Activated naive CD4-positive, alpha-beta T cell treated with anti-CD3 and anti-CD28 coated beads for 36 hours (primary cell): ENCODE measurements around the gene PAK1IP1. TPM values are rescaled to one million over a fixed set of nuclear protein-coding genes. Genes with fewer than 3 reads are reported as not detected.
A peak's percentile ranks its signal among the peaks of the same experiment; 100 is the strongest.
"Not testable (repeated sequence)": the region's sequence is repeated elsewhere in the genome, so short reads cannot be mapped to it uniquely, and the experiment has no call there.

ENCODE experiments used
- CTCF ChIA-PET: fragments of 350-600 bp; sonication (Branson Sonifier 250); formaldehyde crosslinking; loops from one replicate; lab custom pipeline; 2021; ENCODE audit warnings: antibody characterized with exemption; lab: Charles Lee
- DNase-seq: peaks from one replicate; pipeline ENCODE4 v3.0.0-alpha.2; 2020
- H3K27ac Mint-ChIP-seq: one replicate; pipeline ENCODE4 v1.8.0; 2021; ENCODE audit warnings: mild to moderate bottlenecking, mixed read lengths
- H3K27me3 Mint-ChIP-seq: one replicate; pipeline ENCODE4 v1.8.0; 2021; ENCODE audit warnings: low read depth, mixed read lengths
- H3K36me3 Mint-ChIP-seq: one replicate; pipeline ENCODE4 v1.8.0; 2021; ENCODE audit warnings: low read depth, mixed read lengths
- H3K4me1 Mint-ChIP-seq: one replicate; pipeline ENCODE4 v1.8.0; 2021; ENCODE audit warnings: low read depth, mixed read lengths
- H3K4me3 Mint-ChIP-seq: one replicate; pipeline ENCODE4 v1.8.0; 2021; ENCODE audit warnings: mild to moderate bottlenecking, moderate library complexity, mixed read lengths
- H3K9me3 Mint-ChIP-seq: one replicate; pipeline ENCODE4 v1.8.0; 2021; ENCODE audit warnings: mixed read lengths
- intact Hi-C: fragments of 100-400 bp; cut with micrococcal nuclease; formaldehyde crosslinking; loops from one replicate; pipeline ENCODE4 v1.15.1; 2023
- total RNA-seq, 2 experiments: library from RNA; stranded (reverse); gene quantifications; one replicate each; pipeline ENCODE4 v1.2.3, GENCODE V29; 2021

Gene PAK1IP1
- 10 to 100 TPM; 28.6 to 29.2 TPM for total RNA-seq

- H3K4me1 Mint-ChIP-seq = peaks cover 40% of the 10 kb centered on the region
- peaks cover 2% of the 10 kb centered on the region for H3K9me3 Mint-ChIP-seq
- peak within 1 kb of the TSS; percentile 97 for H3K4me3 Mint-ChIP-seq
- intact Hi-C loops = loop anchor here (1.0 to 5.0 kb wide), 11 partner anchors 9 to 843 kb away; partner anchors contain the start of genes MAK, SMIM13, TMEM14B and TMEM14C
- peaks cover 21% of the 10 kb centered on the region for H3K36me3 Mint-ChIP-seq
- DNase-seq = peak; percentile 94
- peak within 1 kb of the TSS; percentile 98 for H3K27ac Mint-ChIP-seq
- no peaks in the 10 kb centered on the region for H3K27me3 Mint-ChIP-seq
- CTCF ChIA-PET = interaction anchor here (0.7 to 1.6 kb wide), 3 partner anchors 26 to 62 kb away, joined by 3 to 12 read pairs (median 4); no protein-coding TSS in a partner anchor
Measured at GRCh38 chr6:10694302-10695085, at the start of gene PAK1IP1, which contains the start of gene C6orf52. PAK1IP1 (plus strand) TSS chr6:10694972; CDS start chr6:10694986, 14 bp downstream. C6orf52 (minus strand) TSS chr6:10694616; CDS start chr6:10687550, 7,066 bp downstream.

GRCh38 chr6:10655508-10656055 lies 39.2 kb upstream of the PAK1IP1 start:
- Mint-ChIP-seq H3K9me3 (no peaks in the 10 kb centered on the region), H3K36me3 (no peaks in the 10 kb centered on the region), H3K4me1 (peaks cover 15% of the 10 kb centered on the region), H3K4me3 (peak overlapping the region; percentile 9), H3K27ac (no peak overlapping the region), H3K27me3 (peaks cover 28% of the 10 kb centered on the region)
- CTCF ChIA-PET = interaction anchor here (1.0 kb wide), 1 partner anchor 144 kb away, joined by 3 read pairs; no protein-coding TSS in a partner anchor
- intact Hi-C loops = loop anchor here (2.0 kb wide), 2 partner anchors 29 to 39 kb away; partner anchors contain the start of genes C6orf52 and PAK1IP1
- peak; percentile 63 for DNase-seq

GRCh38 chr6:10658910-10659698 lies 35.7 kb upstream of the PAK1IP1 start:
- peaks cover 15% of the 10 kb centered on the region for H3K4me1 Mint-ChIP-seq
- intact Hi-C loops = no loop called here
- CTCF ChIA-PET = interaction anchor here (0.6 kb wide), 2 partner anchors 36 to 1675 kb away, joined by 4 to 5 read pairs; no protein-coding TSS in a partner anchor
- peak overlapping the region; percentile 46 for H3K4me3 Mint-ChIP-seq
- no peak for DNase-seq
- no peaks in the 10 kb centered on the region for H3K9me3 Mint-ChIP-seq
- no peaks in the 10 kb centered on the region for H3K36me3 Mint-ChIP-seq
- peaks cover 17% of the 10 kb centered on the region for H3K27me3 Mint-ChIP-seq
- H3K27ac Mint-ChIP-seq = no peak overlapping the region

- Mint-ChIP-seq H3K27me3 (peaks cover 16% of the 10 kb centered on the region), H3K4me1 (peaks cover 15% of the 10 kb centered on the region), H3K27ac (no peak overlapping the region), H3K4me3 (peak overlapping the region; percentile 46), H3K36me3 (no peaks in the 10 kb centered on the region), H3K9me3 (no peaks in the 10 kb centered on the region)
- DNase-seq = no peak
- intact Hi-C loops = no loop called here
- CTCF ChIA-PET = interaction anchor here (0.6 kb wide), 2 partner anchors 37 to 1676 kb away, joined by 4 to 5 read pairs; no protein-coding TSS in a partner anchor
Measured at GRCh38 chr6:10659699-10660348, 34.9 kb upstream of the PAK1IP1 start.

- Mint-ChIP-seq H3K27me3 (peaks cover 11% of the 10 kb centered on the region), H3K4me3 (peak overlapping the region; percentile 43)
- H3K9me3 Mint-ChIP-seq, H3K27ac Mint-ChIP-seq, H3K4me1 Mint-ChIP-seq, DNase-seq, CTCF ChIA-PET, intact Hi-C loops, H3K36me3 Mint-ChIP-seq: not testable (repeated sequence)
Measured at GRCh38 chr6:10660431-10661191, 34.2 kb upstream of the PAK1IP1 start.

- H3K27ac Mint-ChIP-seq = no peak overlapping the region
- intact Hi-C loops = no loop called here
- peaks cover 18% of the 10 kb centered on the region for H3K27me3 Mint-ChIP-seq
- CTCF ChIA-PET = no interaction called here
- no peak for DNase-seq
- no peak overlapping the region for H3K4me3 Mint-ChIP-seq
- no peaks in the 10 kb centered on the region for H3K36me3 Mint-ChIP-seq
- peaks cover 5% of the 10 kb centered on the region for H3K4me1 Mint-ChIP-seq
- H3K9me3 Mint-ChIP-seq = peaks cover 9% of the 10 kb centered on the region
Measured at GRCh38 chr6:10662207-10662606, 32.6 kb upstream of the PAK1IP1 start.

GRCh38 chr6:10662742-10663141 lies 32.0 kb upstream of the PAK1IP1 start:
- no peak overlapping the region for H3K4me3 Mint-ChIP-seq
- no peak for DNase-seq
- peaks cover 9% of the 10 kb centered on the region for H3K9me3 Mint-ChIP-seq
- intact Hi-C loops = no loop called here
- H3K27me3 Mint-ChIP-seq = peaks cover 18% of the 10 kb centered on the region
- CTCF ChIA-PET = no interaction called here
- no peaks in the 10 kb centered on the region for H3K36me3 Mint-ChIP-seq
- H3K27ac Mint-ChIP-seq = no peak overlapping the region
- H3K4me1 Mint-ChIP-seq = peaks cover 5% of the 10 kb centered on the region

- H3K4me3 Mint-ChIP-seq, H3K27ac Mint-ChIP-seq, H3K36me3 Mint-ChIP-seq, H3K9me3 Mint-ChIP-seq, DNase-seq, H3K4me1 Mint-ChIP-seq, intact Hi-C loops: not testable (repeated sequence)
- CTCF ChIA-PET = interaction anchor here (0.6 kb wide), 1 partner anchor 931 kb away, joined by 3 read pairs; no protein-coding TSS in a partner anchor
- H3K27me3 Mint-ChIP-seq = peaks cover 13% of the 10 kb centered on the region
Measured at GRCh38 chr6:10665595-10665994, 29.2 kb upstream of the PAK1IP1 start.

GRCh38 chr6:10668126-10668917 lies 26.4 kb upstream of the PAK1IP1 start:
- Mint-ChIP-seq H3K4me3 (no peak overlapping the region), H3K9me3 (peaks cover 9% of the 10 kb centered on the region), H3K4me1 (peaks cover 5% of the 10 kb centered on the region), H3K27ac (no peak overlapping the region), H3K36me3 (no peaks in the 10 kb centered on the region), H3K27me3 (peaks cover 12% of the 10 kb centered on the region)
- DNase-seq = no peak
- CTCF ChIA-PET = interaction anchor here (1.9 kb wide), 1 partner anchor 190 kb away, joined by 11 read pairs; no protein-coding TSS in a partner anchor
- intact Hi-C loops = no loop called here

GRCh38 chr6:10676403-10676802 lies 18.4 kb upstream of the PAK1IP1 start:
- intact Hi-C loops = no loop called here
- no peak for DNase-seq
- Mint-ChIP-seq H3K9me3 (no peaks in the 10 kb centered on the region), H3K27me3 (no peaks in the 10 kb centered on the region), H3K36me3 (no peaks in the 10 kb centered on the region), H3K4me1 (no peaks in the 10 kb centered on the region), H3K27ac (no peak overlapping the region), H3K4me3 (no peak overlapping the region)
- CTCF ChIA-PET = no interaction called here
